22Rv1 (cell line): ENCODE measurements around the gene KCNT1.

Experiments
- CTCF ChIP-seq: fragments of 450-650 bp; IDR thresholded peaks from 2 replicates; pipeline ENCODE4 v1.5.1; 2017; ENCODE audit warnings: mild to moderate bottlenecking
- ZFX ChIP-seq: fragments of 450-650 bp; IDR thresholded peaks from 2 replicates; pipeline ENCODE4 v1.6.1; 2017; ENCODE audit warnings: antibody characterized with exemption, borderline replicate concordance

GRCh38 chr9:135676891-135677290 is 25.1 kb upstream of the KCNT1 start:
- TF ChIP-seq CTCF (no peak), ZFX (no peak)
